HG02678 (cell line): Measurements from ENCODE around the gene COL4A1.

Experiments
- ATAC-seq: cut with Tn5 transposase; IDR thresholded peaks from one replicate; pipeline ENCODE4 v1.9.1; 2021; ENCODE audit warnings: mild to moderate bottlenecking, moderate library complexity; ENCODE audit not compliant: unreplicated experiment

Gene COL4A1

DNA sequence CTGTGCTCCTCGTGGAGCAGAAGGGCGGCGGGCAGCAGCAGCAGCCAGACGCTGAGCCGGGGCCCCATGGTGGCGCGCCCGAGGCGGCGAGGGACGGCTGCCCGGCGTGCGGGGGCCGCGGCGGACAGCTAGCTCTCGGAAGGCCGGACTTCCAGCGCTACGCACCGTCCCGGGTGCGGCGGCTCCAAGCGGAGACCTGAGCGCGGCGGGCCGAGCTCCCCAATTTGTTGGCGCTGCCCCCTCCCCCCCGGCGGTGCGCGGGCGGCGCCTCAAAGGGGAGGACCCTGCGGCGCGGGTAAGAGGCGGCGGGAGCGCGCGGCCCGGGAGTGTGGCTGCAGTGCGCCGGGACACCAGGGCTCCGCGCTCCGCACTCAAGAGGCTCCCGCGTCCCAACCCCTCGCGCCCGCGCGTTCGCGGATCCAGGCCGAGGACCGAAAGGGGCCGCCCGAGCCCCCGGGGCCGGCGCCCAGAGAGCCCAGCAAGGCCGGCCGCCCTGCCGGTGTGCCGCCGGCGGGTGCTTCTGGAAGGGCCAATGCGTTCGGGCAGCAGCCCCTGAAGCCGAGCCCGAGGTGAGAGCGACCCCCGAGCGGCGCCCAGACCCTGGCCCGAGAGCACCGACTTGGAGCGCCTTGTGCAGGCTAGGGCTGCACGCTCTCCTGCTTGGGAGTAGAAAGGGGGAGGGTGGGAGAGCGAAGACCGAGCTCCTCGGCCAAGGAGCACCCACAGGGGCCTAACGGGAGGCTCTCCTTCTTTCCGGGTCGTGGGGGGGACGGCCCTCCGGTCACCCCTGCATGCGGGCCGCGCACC lies at the start of gene COL4A1, which contains the start of gene COL4A2:
TSS of gene COL4A1 (minus strand) at position 198 of the 807 bp plus-strand sequence. CDS start at position 68, 130 bp downstream.
TSS of gene COL4A2 (plus strand) at position 325 of the 807 bp plus-strand sequence. CDS start 620 bp downstream, outside the sequence.
- no peak for ATAC-seq

DNA sequence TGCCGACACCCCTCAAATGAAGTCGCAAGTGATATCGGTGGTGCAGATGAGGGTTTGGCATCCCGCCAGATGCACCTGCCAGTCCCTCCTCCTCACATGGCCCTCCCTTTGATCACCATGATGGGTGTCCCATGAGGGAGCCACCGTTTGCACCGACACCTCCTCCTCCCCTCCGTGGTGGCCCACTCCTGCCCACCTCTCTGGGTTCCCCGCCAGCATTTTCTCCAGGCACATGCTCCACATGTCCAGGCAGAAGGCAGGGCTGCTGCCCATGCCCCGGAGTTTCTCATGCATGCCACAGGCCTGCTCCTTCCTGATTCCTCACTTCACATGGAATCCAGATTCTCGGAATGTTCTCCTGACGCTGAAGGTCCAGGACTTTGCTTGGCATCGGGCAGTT lies 49.4 kb upstream of the COL4A1 start:
- ATAC-seq, result no peak

DNA sequence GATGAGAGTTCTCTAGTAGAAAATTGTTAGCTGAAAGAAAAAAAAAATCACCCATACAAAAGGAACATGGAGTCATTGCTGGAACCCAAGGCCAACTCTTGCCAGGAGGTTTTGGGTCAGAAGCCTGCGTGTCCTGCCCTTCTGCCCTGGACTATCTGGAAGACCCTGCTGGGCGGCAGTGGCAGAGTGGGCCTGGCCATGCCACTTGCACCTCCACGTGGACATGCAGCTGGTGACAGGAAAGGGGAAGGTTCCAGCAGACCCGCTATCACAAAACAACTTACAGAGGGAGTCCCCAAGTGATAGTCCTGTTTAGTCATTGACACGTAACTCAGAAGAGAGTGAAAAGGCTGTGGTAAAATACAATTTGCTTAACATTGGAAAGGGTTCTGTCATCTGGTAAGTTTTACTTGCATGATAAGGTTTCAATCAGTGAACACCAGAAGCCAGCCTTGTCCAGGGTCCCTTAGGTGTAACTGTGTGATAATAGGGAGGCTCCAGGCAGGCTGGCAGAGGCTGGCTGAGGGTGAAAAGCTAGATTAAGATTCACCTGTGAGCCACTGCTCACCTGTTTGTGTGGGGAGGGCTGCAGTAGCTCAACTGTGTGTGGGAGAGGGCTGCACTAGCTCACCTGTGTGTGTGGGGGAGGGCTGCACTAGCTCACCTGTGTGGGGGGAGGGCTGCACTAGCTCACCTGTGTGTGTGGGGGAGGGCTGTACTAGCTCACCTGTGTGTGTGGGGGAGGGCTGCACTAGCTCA lies 47.9 kb upstream of the COL4A1 start:
- no peak for ATAC-seq

DNA sequence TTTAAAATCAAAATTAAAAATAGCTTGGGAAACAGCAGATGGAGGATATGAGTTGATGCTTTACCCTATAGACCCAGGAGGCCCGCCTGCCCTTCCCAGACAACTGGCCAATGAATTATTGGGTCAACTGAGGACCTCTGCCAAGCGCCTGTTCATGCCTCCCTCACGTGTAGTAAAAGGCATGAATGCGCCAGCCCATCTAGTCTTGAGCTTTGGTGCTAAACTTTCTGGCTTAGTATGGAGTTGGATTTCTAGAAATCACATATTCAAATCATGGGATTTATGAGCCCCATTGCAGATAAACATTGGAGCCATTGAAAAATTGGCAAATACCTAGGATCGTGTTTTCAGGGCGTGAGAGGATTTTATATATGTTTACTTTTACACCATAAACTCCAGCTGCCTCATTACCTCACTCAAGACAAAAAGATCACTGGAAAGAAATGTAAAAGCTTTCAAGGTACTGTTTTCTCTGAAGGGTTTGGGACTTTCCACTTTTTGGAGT lies 47.2 kb upstream of the COL4A1 start:
- no peak for ATAC-seq

GRCh38 chr13:110353339-110353977 lies 46.5 kb upstream of the COL4A1 start:
- no peak for ATAC-seq

- ATAC-seq, result no peak
These were observed 45.8 kb upstream of the COL4A1 start for GRCh38 chr13:110352735-110353134.

GRCh38 chr13:110351636-110352420 lies 44.9 kb upstream of the COL4A1 start:
- no peak for ATAC-seq

- ATAC-seq, result no peak
These were observed 43.6 kb upstream of the COL4A1 start for GRCh38 chr13:110350509-110350908.

DNA sequence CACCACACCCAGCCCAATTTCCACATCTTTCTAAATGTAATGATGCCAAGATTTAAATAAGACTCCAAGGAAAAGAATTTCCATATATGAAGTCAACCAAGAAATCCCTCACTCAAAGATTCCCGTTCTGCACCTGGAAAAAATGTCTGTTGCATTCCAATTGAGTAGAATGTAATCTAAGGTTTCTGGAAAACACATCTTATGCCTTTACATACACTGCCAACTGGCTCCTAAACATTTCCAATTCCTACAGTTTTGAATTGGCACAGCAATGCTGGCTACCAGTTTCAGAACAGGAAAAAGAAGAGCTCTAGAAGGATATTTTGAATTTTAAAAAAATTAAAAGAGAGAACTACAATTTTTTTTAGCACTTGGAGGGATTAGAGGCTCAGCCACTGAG lies 43.1 kb upstream of the COL4A1 start:
- ATAC-seq, result no peak

DNA sequence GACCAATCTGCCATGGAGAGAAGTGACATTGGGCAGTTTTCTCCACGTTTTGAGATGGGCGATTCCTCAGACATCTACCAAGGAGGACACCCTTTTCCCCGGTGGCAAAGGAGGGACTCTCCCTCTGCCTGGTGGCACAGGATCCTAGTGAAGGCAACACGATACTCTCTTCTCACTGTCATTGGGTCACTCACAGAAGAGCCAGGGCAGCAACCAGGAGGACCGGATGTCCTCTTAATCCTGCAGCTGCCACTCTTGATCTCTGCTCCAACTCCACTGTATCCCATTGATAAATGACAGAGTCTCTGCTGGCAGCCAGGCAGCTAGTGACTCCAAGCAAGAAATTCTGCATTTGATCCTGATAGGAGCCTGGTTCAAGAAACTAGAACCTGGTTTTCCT lies 42.3 kb upstream of the COL4A1 start:
- no peak for ATAC-seq

- no peak for ATAC-seq
These were observed 41.5 kb upstream of the COL4A1 start for GRCh38 chr13:110348309-110349105.

GRCh38 chr13:110347535-110348308 lies 40.8 kb upstream of the COL4A1 start:
- ATAC-seq, result no peak

GRCh38 chr13:110347088-110347487 lies 40.1 kb upstream of the COL4A1 start:
- no peak for ATAC-seq

DNA sequence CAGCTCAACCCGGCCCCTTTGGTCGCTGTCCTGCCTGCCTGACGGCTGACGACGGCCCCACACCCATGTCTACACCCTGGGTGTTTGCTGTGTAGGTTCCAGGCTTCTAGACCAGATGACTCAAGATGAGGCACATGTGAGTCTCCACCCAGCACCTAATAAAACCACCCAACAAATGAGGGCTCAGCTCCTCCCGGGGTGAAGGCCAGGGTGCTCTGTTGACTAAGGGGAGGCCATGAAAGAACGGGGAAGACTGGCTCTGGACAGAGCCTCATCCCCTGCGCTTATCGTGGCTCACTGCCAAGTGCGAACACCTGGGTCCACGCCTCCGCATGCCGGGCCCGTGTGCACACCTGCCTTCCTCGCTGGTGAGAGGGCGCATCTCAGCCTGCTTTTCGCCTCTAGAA lies 39.7 kb upstream of the COL4A1 start:
- ATAC-seq, result no peak

- ATAC-seq, result no peak
These were observed 38.7 kb upstream of the COL4A1 start for GRCh38 chr13:110345701-110346100.

DNA sequence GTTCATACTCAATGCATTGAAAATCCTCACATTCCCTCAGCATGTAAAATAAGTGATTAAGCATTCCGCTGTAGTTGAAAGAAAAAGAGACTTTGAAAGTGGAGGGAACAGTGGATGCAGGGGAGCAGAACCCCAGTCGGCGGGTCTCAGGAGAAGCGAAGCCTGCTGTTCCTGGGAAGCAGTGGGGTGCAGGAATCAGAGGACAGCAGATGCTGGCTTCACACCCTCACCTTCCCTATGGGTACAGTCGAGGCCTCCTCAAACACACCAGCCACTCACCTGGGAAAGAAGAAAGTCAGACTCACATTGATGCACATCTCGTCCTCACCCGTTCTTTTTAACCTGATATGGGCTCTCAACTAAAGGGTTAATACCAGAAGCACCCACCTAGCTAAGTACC lies 38.3 kb upstream of the COL4A1 start:
- no peak for ATAC-seq

GRCh38 chr13:110344320-110344719 lies 37.4 kb upstream of the COL4A1 start:
- ATAC-seq, result no peak

DNA sequence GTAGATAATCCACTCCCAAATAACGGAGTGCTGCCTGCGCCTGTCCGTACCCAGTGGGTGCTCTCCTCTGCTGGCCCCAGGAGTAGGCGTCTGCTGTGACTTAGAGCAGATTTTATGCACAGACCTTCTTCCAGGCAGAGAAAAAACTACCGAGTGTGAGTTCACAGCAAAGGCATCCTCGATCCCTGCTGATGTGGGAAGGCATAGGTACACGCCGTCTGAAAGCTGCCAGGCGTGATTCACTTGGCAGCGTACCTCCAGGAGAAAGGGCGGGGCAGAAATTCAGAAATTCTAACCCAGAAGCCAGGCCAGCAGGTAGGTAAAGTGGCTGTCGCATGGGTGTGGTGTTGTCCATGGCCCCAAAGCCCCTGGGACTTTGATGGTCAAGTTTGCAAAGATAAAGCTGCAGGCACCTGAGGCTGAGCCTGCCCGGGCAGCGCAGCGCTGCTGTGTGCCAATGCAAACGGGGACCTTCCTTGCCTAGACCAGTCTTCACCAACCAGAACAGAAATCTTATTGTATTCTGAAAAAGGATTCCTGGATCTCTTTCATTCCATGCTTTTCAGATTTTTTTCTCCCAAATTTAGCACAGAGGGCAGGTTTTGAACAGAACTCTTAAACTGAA lies 36.4 kb upstream of the COL4A1 start:
- ATAC-seq, result no peak

DNA sequence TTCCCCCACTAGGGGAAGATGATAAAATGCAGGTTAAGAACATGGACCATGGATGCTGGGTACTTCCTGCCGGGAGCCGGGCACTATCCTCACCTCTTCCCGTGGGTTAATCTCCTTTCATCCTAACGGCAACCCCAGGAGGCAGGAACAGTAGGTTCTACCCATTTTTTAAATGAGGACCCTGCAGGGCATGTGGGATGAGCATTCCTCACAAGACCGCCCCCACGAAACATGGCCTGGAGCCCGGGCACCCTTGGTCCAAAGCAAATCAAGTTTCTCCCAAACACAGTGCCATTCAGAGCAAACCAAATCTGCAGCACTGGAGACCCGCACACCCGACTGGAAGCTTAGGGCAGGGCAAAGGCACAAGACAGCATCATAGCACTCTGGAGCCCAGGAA lies 35.5 kb upstream of the COL4A1 start:
- ATAC-seq, result no peak
